HepG2 (cell line): ENCODE data around the gene HLA-DOA. TPM values are rescaled to one million over a fixed set of nuclear protein-coding genes. Genes with fewer than 3 reads are reported as not detected.

Experiments
- FOXA3 ChIP-seq: IDR thresholded peaks from 2 replicates; pipeline ENCODE4 v1.6.1; 2016; ENCODE audit warnings: missing genetic modification reagents, missing compliant biosample characterization
- SMARCE1 ChIP-seq: fragments of 450-650 bp; IDR thresholded peaks from 2 replicates; pipeline ENCODE4 v1.6.1; 2017; ENCODE audit warnings: borderline replicate concordance
- YEATS4 ChIP-seq: sonication (generic); formaldehyde crosslinking; IDR thresholded peaks from 2 replicates; pipeline ENCODE4 v1.4.0; 2020; ENCODE audit warnings: missing genetic modification reagents, borderline replicate concordance
- ZFP36L2 ChIP-seq: sonication (generic); formaldehyde crosslinking; IDR thresholded peaks from 2 replicates; pipeline ENCODE4 v1.4.0; 2020; ENCODE audit warnings: missing genetic modification reagents
- ZKSCAN1 ChIP-seq: fragments of 150-350 bp; IDR thresholded peaks from 2 replicates; pipeline ENCODE4 v1.6.1; 2014; ENCODE audit warnings: low read length
- ZMAT3 ChIP-seq: sonication (generic); formaldehyde crosslinking; conservative IDR thresholded peaks from 2 replicates; pipeline ENCODE4 v1.7.0; 2021; ENCODE audit warnings: missing genetic modification reagents
- ZNF160 ChIP-seq: sonication (generic); formaldehyde crosslinking; IDR thresholded peaks from 2 replicates; pipeline ENCODE4 v1.8.0; 2022; ENCODE audit warnings: mild to moderate bottlenecking, inconsistent platforms, missing genetic modification reagents
- ZNF337 ChIP-seq: sonication (generic); formaldehyde crosslinking; IDR thresholded peaks from 2 replicates; pipeline ENCODE4 v1.5.1; 2020; ENCODE audit warnings: missing genetic modification reagents, low read depth, mild to moderate bottlenecking, borderline replicate concordance
- ZNF350 ChIP-seq: sonication (generic); formaldehyde crosslinking; IDR thresholded peaks from 2 replicates; pipeline ENCODE4 v1.4.0; 2020; ENCODE audit warnings: mild to moderate bottlenecking, low read depth, missing genetic modification reagents, borderline replicate concordance
- ZNF777 ChIP-seq: sonication (generic); formaldehyde crosslinking; IDR thresholded peaks from 2 replicates; pipeline ENCODE4 v1.4.0; 2020; ENCODE audit warnings: missing genetic modification reagents
- polyA plus RNA-seq, 8 experiments: library from polyadenylated mRNA; depleted of rRNA in 3 of 8; stranded (reverse) in 7 of 8; unstranded in 1 of 8; fragments of >200 nt; fragmentation: Illumina TruSeq in 4 of 8; extraction: Trizol in 4 of 8; gene quantifications; 2 replicates each; pipeline versions ENCODE4 v1.2.1 to v1.2.3, GENCODE V29; 2011 to 2016; ENCODE audit warnings: low read depth in 4 of 8, missing spikeins in 1 of 8, mixed read lengths in 1 of 8; ENCODE audit not compliant: insufficient read depth in 1 of 8
- total RNA-seq, 5 experiments: library from RNA; depleted of rRNA; stranded (reverse); fragments of >200 nt; fragmentation: Illumina TruSeq; extraction: Trizol; gene quantifications; 2 replicates each; pipeline ENCODE4 v1.2.3, GENCODE V29; 2016; ENCODE audit warnings: low read depth in 1 of 5
- TF ChIP-seq, protein P1 (sequence below): sonication (generic); formaldehyde crosslinking; IDR thresholded peaks from 2 replicates; pipeline ENCODE4 v1.4.0; 2020; ENCODE audit warnings: missing genetic modification reagents, mild to moderate bottlenecking, borderline replicate concordance
- TF ChIP-seq, protein P2 (sequence below): sonication (generic); formaldehyde crosslinking; IDR thresholded peaks from 2 replicates; pipeline ENCODE4 v1.4.0; 2020; ENCODE audit warnings: missing genetic modification reagents
- TF ChIP-seq, protein P3 (sequence below): sonication (generic); formaldehyde crosslinking; IDR thresholded peaks from 2 replicates; pipeline ENCODE4 v1.8.0; 2022; ENCODE audit warnings: mild to moderate bottlenecking, missing genetic modification reagents
- TF ChIP-seq, protein P4 (sequence below): sonication (generic); formaldehyde crosslinking; IDR thresholded peaks from 2 replicates; pipeline ENCODE4 v1.4.0; 2020; ENCODE audit warnings: missing genetic modification reagents, mild to moderate bottlenecking, borderline replicate concordance

The HLA-DOA gene
- total and polyA plus RNA-seq, 2 of the 13 experiments (the other 11 are each of a cell fraction or from before 2014, with no cell fraction given), result 0.03 to 0.09 TPM

DNA sequence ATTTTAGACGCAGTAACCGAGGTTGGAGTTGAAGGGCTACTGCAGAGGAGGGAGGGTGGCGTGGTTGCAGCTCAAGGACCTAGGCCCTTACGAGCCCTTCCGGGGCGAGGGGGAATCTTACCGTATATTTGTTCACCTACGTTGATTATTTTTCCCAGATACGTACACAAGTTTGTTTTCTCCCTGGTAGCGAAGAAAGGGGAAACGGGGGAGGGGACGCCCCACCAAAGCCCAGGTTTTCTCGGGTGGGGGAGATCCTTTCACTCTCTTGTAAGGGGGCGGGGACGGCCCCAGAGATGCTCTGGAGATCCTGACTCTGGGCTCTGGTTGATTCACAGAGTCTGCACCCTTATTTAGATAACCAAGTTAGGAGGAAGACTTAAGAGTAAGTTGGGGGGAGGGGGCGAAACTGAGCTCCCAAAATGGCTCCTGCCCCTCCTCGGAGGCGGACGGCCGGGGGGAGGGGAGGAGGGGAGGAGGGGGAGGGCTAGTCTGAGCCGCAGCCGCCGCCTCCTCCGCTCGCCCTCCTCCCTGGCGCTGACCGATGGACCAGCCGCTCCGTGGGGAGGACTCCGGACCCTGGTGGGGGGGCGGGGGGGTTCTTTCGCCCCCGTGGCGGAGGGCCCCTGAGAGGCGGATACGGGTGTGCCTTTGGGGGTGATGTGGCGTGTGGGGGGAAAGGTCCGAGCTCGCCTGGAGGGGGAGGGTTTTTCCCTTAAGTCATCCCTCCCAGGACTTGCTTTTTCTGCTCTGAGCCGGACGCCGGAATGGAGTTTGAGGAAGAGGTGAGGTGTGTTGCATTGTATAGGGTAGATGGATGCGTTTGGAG is 38.8 kb downstream of the HLA-DOA start (continued):
- TF ChIP-seq, protein P1, sequence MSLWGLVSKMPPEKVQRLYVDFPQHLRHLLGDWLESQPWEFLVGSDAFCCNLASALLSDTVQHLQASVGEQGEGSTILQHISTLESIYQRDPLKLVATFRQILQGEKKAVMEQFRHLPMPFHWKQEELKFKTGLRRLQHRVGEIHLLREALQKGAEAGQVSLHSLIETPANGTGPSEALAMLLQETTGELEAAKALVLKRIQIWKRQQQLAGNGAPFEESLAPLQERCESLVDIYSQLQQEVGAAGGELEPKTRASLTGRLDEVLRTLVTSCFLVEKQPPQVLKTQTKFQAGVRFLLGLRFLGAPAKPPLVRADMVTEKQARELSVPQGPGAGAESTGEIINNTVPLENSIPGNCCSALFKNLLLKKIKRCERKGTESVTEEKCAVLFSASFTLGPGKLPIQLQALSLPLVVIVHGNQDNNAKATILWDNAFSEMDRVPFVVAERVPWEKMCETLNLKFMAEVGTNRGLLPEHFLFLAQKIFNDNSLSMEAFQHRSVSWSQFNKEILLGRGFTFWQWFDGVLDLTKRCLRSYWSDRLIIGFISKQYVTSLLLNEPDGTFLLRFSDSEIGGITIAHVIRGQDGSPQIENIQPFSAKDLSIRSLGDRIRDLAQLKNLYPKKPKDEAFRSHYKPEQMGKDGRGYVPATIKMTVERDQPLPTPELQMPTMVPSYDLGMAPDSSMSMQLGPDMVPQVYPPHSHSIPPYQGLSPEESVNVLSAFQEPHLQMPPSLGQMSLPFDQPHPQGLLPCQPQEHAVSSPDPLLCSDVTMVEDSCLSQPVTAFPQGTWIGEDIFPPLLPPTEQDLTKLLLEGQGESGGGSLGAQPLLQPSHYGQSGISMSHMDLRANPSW (CRISPR knock-in tag), result no peak
- TF ChIP-seq FOXA3 (CRISPR knock-in tag) (no peak; the same call in 1 of the 2 replicates), SMARCE1 (no peak), ZFP36L2 (CRISPR knock-in tag) (peak; percentile 66; the same call in 1 of the 2 replicates), ZNF160 (no peak), ZNF777 (no peak), ZNF350 (CRISPR knock-in tag) (0 out of 2 replicates have a peak, but pooled peaks have one; percentile 13), ZMAT3 (CRISPR knock-in tag) (0 out of 2 replicates have a peak, but pooled peaks have one; percentile 32), ZNF337 (CRISPR knock-in tag) (no peak), ZKSCAN1 (no peak), YEATS4 (CRISPR knock-in tag) (no peak)
- TF ChIP-seq, protein P2, sequence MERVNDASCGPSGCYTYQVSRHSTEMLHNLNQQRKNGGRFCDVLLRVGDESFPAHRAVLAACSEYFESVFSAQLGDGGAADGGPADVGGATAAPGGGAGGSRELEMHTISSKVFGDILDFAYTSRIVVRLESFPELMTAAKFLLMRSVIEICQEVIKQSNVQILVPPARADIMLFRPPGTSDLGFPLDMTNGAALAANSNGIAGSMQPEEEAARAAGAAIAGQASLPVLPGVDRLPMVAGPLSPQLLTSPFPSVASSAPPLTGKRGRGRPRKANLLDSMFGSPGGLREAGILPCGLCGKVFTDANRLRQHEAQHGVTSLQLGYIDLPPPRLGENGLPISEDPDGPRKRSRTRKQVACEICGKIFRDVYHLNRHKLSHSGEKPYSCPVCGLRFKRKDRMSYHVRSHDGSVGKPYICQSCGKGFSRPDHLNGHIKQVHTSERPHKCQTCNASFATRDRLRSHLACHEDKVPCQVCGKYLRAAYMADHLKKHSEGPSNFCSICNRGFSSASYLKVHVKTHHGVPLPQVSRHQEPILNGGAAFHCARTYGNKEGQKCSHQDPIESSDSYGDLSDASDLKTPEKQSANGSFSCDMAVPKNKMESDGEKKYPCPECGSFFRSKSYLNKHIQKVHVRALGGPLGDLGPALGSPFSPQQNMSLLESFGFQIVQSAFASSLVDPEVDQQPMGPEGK (CRISPR knock-in tag), result peak; percentile 99
- TF ChIP-seq, protein P3, sequence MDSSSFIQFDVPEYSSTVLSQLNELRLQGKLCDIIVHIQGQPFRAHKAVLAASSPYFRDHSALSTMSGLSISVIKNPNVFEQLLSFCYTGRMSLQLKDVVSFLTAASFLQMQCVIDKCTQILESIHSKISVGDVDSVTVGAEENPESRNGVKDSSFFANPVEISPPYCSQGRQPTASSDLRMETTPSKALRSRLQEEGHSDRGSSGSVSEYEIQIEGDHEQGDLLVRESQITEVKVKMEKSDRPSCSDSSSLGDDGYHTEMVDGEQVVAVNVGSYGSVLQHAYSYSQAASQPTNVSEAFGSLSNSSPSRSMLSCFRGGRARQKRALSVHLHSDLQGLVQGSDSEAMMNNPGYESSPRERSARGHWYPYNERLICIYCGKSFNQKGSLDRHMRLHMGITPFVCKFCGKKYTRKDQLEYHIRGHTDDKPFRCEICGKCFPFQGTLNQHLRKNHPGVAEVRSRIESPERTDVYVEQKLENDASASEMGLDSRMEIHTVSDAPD (CRISPR knock-in tag), result no peak
- TF ChIP-seq, protein P4, sequence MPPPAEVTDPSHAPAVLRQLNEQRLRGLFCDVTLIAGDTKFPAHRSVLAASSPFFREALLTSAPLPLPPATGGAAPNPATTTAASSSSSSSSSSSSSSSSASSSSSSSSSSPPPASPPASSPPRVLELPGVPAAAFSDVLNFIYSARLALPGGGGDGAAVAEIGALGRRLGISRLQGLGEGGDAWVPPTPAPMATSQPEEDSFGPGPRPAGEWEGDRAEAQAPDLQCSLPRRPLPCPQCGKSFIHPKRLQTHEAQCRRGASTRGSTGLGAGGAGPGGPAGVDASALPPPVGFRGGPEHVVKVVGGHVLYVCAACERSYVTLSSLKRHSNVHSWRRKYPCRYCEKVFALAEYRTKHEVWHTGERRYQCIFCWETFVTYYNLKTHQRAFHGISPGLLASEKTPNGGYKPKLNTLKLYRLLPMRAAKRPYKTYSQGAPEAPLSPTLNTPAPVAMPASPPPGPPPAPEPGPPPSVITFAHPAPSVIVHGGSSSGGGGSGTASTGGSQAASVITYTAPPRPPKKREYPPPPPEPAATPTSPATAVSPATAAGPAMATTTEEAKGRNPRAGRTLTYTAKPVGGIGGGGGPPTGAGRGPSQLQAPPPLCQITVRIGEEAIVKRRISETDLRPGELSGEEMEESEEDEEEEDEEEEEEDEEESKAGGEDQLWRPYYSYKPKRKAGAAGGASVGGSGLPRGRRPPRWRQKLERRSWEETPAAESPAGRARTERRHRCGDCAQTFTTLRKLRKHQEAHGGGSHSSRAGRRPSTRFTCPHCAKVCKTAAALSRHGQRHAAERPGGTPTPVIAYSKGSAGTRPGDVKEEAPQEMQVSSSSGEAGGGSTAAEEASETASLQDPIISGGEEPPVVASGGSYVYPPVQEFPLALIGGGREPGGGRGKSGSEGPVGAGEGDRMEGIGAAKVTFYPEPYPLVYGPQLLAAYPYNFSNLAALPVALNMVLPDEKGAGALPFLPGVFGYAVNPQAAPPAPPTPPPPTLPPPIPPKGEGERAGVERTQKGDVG (CRISPR knock-in tag), result no peak
